NCI-H526 (cell line): ENCODE measurements around the gene RNASE8.

Source experiments
- DNase-seq, 2 experiments: peaks; one replicate each; lab custom pipeline; 2025; lab: John Stamatoyannopoulos, UW

The RNASE8 gene

GRCh38 chr14:21072781-21073339 is 15.2 kb downstream of the RNASE8 start:
- no peak for DNase-seq

- DNase-seq: no peak
Observed at GRCh38 chr14:21073921-21074320, 16.3 kb downstream of the RNASE8 start.

GRCh38 chr14:21074398-21075272 is 17.0 kb downstream of the RNASE8 start:
- no peak for DNase-seq

- no peak for DNase-seq
Observed at GRCh38 chr14:21075719-21076437, 18.3 kb downstream of the RNASE8 start.

GRCh38 chr14:21077672-21078071 is 20.1 kb downstream of the RNASE8 start:
- DNase-seq: no peak

GRCh38 chr14:21078287-21078686 is 20.7 kb downstream of the RNASE8 start:
- no peak for DNase-seq

- no peak for DNase-seq
Observed at GRCh38 chr14:21078726-21079125, 21.1 kb downstream of the RNASE8 start.

GRCh38 chr14:21081521-21082142 is 24.0 kb downstream of the RNASE8 start:
- no peak for DNase-seq

GRCh38 chr14:21083565-21084325 is 26.1 kb downstream of the RNASE8 start:
- DNase-seq: no peak

GRCh38 chr14:21084396-21084795 is 26.8 kb downstream of the RNASE8 start:
- no peak for DNase-seq

- no peak for DNase-seq
Observed at GRCh38 chr14:21084998-21085853, 27.6 kb downstream of the RNASE8 start.

- no peak for DNase-seq
Observed at GRCh38 chr14:21086908-21087293, 29.3 kb downstream of the RNASE8 start.

GRCh38 chr14:21087294-21088091 is 29.9 kb downstream of the RNASE8 start:
- no peak for DNase-seq

GRCh38 chr14:21088687-21089086 is 31.1 kb downstream of the RNASE8 start:
- no peak for DNase-seq

GRCh38 chr14:21089271-21089670 is 31.6 kb downstream of the RNASE8 start:
- DNase-seq: no peak

GRCh38 chr14:21089877-21090193 is 32.2 kb downstream of the RNASE8 start:
- DNase-seq: no peak

- DNase-seq: peak in 1 of 2 experiments; percentile 29
Observed at GRCh38 chr14:21090194-21090939, 32.7 kb downstream of the RNASE8 start.

GRCh38 chr14:21090940-21091663 is 33.5 kb downstream of the RNASE8 start:
- no peak for DNase-seq

GRCh38 chr14:21091821-21092272 is 34.2 kb downstream of the RNASE8 start:
- DNase-seq: no peak
